AG09309 (cell line): ENCODE measurements around the gene IRF6.

Experiments used
- DNase-seq: peaks from one replicate; pipeline ENCODE4 v3.0.0-alpha.2; 2010; ENCODE audit warnings: low read depth
- H3K4me3 ChIP-seq: 2 replicates; pipeline ENCODE4 v1.5.1; 2011; ENCODE audit warnings: mild to moderate bottlenecking, low read depth, low read length, moderate library complexity; ENCODE audit not compliant: control insufficient read depth
- TF ChIP-seq, protein P1 (sequence below): IDR thresholded peaks from 2 replicates; pipeline ENCODE4 v1.5.1; 2011; ENCODE audit warnings: mild to moderate bottlenecking, low read depth, low read length, inconsistent platforms; ENCODE audit not compliant: insufficient read depth, control insufficient read depth; ENCODE audit errors: missing control alignments

IRF6 gene

DNA sequence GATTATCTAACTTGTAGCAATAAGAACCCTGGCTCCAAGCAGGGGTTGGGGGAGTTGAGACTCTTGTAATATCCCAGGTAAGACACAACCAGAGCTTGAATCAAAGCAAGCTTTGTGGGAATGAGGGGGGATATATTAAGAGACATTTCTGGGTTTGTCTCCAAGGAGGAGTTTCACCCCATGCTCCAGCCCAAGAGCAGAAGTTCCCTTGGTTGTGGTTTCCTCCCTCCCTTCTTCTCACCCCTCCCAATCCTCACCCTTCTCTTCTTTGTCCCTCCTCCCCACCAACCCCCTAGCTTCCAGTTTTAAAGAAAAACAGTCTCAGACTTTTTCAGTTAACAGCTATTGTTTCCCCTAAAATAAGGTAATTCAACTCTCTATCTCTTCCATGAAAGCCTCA, 38.2 kb downstream of the IRF6 start:
- TF ChIP-seq, protein P1, sequence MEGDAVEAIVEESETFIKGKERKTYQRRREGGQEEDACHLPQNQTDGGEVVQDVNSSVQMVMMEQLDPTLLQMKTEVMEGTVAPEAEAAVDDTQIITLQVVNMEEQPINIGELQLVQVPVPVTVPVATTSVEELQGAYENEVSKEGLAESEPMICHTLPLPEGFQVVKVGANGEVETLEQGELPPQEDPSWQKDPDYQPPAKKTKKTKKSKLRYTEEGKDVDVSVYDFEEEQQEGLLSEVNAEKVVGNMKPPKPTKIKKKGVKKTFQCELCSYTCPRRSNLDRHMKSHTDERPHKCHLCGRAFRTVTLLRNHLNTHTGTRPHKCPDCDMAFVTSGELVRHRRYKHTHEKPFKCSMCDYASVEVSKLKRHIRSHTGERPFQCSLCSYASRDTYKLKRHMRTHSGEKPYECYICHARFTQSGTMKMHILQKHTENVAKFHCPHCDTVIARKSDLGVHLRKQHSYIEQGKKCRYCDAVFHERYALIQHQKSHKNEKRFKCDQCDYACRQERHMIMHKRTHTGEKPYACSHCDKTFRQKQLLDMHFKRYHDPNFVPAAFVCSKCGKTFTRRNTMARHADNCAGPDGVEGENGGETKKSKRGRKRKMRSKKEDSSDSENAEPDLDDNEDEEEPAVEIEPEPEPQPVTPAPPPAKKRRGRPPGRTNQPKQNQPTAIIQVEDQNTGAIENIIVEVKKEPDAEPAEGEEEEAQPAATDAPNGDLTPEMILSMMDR, result no peak
- no peak overlapping the region for H3K4me3 ChIP-seq
- DNase-seq, result no peak

GRCh38 chr1:209767096-209767495, 38.8 kb downstream of the IRF6 start:
- no peak overlapping the region for H3K4me3 ChIP-seq
- TF ChIP-seq, protein P1, result no peak
- DNase-seq, result no peak

- TF ChIP-seq, protein P1, result no peak
- no peak for DNase-seq
- no peak overlapping the region for H3K4me3 ChIP-seq
Measured at GRCh38 chr1:209766051-209766450, 39.9 kb downstream of the IRF6 start.

- DNase-seq, result no peak
- no peak overlapping the region for H3K4me3 ChIP-seq
- TF ChIP-seq, protein P1, result no peak
Measured at GRCh38 chr1:209761011-209761635, 44.8 kb downstream of the IRF6 start.

GRCh38 chr1:209759829-209760359, 46.0 kb downstream of the IRF6 start:
- no peak for DNase-seq
- H3K4me3 ChIP-seq, result no peak overlapping the region
- TF ChIP-seq, protein P1, result no peak

- TF ChIP-seq, protein P1, result no peak
- no peak for DNase-seq
- H3K4me3 ChIP-seq, result no peak overlapping the region
Measured at GRCh38 chr1:209758400-209758799, 47.5 kb downstream of the IRF6 start.
